ENCODE measurements around the gene EPS8.

The EPS8 gene

DNA sequence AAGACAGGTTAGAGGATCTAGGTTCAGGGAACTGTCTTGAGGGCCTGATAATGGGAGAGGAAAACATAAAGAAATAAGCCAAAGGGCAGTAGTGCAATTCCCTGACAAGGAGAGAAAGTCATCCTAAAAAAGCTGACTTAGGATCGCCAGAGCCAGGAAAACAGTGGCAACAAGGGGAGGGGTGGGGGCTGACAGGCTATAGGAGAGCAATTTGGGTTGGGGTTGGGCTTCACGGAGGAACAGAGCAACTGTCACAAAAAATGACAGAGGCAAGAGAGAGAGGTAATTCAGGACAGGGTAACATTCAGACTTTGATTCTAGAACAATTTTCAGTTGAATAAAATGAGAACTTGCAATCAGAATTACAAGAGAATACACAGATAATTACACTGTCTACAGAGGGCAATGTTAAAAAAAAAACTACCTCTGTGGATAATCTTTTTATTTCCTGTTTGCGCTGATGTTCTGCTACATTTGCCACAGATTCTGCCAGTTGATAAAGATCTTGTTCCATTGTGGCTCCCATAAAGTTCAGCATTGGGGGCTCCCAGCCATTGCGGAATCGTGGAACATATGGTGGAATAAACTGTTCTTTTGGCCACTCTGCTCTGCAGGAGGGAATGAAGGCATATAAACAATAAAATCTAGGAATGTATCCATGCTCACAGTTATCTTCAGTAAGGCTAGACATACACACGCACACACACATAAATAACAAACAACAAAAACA, 138.6 kb downstream of the EPS8 start:
- TF ChIP-seq, protein P1, sequence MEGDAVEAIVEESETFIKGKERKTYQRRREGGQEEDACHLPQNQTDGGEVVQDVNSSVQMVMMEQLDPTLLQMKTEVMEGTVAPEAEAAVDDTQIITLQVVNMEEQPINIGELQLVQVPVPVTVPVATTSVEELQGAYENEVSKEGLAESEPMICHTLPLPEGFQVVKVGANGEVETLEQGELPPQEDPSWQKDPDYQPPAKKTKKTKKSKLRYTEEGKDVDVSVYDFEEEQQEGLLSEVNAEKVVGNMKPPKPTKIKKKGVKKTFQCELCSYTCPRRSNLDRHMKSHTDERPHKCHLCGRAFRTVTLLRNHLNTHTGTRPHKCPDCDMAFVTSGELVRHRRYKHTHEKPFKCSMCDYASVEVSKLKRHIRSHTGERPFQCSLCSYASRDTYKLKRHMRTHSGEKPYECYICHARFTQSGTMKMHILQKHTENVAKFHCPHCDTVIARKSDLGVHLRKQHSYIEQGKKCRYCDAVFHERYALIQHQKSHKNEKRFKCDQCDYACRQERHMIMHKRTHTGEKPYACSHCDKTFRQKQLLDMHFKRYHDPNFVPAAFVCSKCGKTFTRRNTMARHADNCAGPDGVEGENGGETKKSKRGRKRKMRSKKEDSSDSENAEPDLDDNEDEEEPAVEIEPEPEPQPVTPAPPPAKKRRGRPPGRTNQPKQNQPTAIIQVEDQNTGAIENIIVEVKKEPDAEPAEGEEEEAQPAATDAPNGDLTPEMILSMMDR (conservative IDR thresholded peaks at IDR 0.05; ENCODE audit: low read depth, low read length): no peak
- no peak for DNase-seq (ENCODE audit: low read depth)
- no peak overlapping the region for H3K4me3 ChIP-seq (ENCODE audit: low read length)

DNA sequence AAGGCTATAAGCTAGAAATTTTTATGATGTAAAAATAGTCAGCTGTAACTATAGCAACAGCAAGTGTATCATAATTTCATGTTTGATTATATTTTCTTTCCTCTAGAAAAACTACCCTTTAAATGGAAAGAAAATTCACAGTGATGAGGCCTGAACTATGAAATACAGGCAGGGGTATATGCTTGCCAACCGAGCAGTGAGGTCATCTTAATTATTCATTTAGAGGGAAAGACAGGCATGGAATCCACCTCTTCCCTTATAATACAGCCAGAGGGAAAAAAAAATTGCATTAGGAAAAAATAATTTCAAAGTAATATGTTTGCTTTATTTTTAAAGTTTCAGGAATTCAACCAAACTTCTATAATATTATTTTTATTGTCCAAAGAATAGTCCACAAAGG, 139.8 kb downstream of the EPS8 start:
- no peak for DNase-seq (ENCODE audit: low read depth)
- H3K4me3 ChIP-seq (ENCODE audit: low read length): no peak overlapping the region
- TF ChIP-seq, protein P1 (conservative IDR thresholded peaks at IDR 0.05; ENCODE audit: low read depth, low read length): no peak

DNA sequence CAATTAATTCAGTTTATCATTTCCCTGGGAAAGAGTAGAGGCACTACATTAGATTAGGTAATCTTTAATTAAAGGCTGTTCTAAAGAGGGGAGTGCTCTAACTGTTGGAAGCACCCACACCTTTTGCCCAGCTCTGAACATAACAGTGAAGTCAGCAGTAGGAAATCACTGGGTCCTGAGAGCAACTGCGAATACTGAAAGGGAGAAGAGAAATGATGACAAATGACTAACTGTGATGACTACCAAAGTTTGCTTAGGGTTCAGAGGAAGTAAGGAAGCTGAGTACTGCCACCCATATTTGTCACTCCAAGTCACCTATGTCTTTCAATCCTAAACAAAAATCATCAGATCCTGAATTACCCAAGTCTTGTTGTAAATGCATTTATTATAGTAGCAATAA, 140.6 kb downstream of the EPS8 start:
- TF ChIP-seq, protein P1 (conservative IDR thresholded peaks at IDR 0.05; ENCODE audit: low read depth, low read length): no peak

GRCh38 chr12:15646581-15646980, 142.6 kb downstream of the EPS8 start:
- TF ChIP-seq, protein P1 (conservative IDR thresholded peaks at IDR 0.05; ENCODE audit: low read depth, low read length): no peak
- DNase-seq (ENCODE audit: low read depth): no peak
- no peak overlapping the region for H3K4me3 ChIP-seq (ENCODE audit: low read length)

More for the DNA sequence above, 140.6 kb downstream of the EPS8 start:
- no peak overlapping the region for H3K4me3 ChIP-seq (ENCODE audit: low read length)
- DNase-seq (ENCODE audit: low read depth): no peak

- TF ChIP-seq, protein P1 (conservative IDR thresholded peaks at IDR 0.05; ENCODE audit: low read depth, low read length): no peak
- no peak overlapping the region for H3K4me3 ChIP-seq (ENCODE audit: low read length)
- no peak for DNase-seq (ENCODE audit: low read depth)
Measured at GRCh38 chr12:15644700-15645099, 144.5 kb downstream of the EPS8 start.

DNA sequence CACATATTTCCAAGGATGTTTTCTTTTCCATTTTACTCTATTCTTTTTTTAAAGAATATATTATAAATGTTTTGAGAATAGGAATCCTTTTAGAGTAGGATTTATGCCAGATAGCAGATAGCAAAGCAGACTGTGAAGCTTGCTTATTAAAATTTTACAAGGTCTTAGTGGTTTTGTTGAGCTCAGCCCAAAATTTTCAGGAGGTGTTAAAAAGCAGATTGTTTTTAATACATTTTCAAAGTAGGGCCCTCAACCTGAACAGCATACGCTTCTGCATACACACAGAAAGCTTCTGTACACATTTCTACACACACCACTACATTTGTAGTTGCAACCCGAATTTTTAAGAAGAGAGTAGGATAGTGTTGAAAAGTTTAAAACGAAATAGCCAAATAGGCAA, 151.0 kb downstream of the EPS8 start:
- no peak for DNase-seq (ENCODE audit: low read depth)
- no peak overlapping the region for H3K4me3 ChIP-seq (ENCODE audit: low read length)
- TF ChIP-seq, protein P1 (conservative IDR thresholded peaks at IDR 0.05; ENCODE audit: low read depth, low read length): no peak

All from retinal pigment epithelial cell (primary cell).